IPS DF 4.7 (cell line): ENCODE data around the gene SPEM3.

Experiments
- DNase-seq: peaks from one replicate; pipeline ENCODE4 v3.0.0-alpha.2; 2013; ENCODE audit warnings: low spot score; ENCODE audit errors: extremely low read depth

SPEM3 gene

GRCh38 chr17:7421186-7421585 lies 7.5 kb upstream of the SPEM3 start:
- DNase-seq, result no peak

GRCh38 chr17:7423679-7424078 lies 5.0 kb upstream of the SPEM3 start:
- DNase-seq, result no peak

- DNase-seq, result no peak
These were observed 3.3 kb upstream of the SPEM3 start, which contains the start of gene SPEM2 for GRCh38 chr17:7425316-7425715. Gene SPEM2, plus strand, starts transcription at chr17:7425616. Its CDS starts 73 bp downstream, at chr17:7425689.

GRCh38 chr17:7425756-7426155 lies 2.9 kb upstream of the SPEM3 start:
- DNase-seq, result no peak

- DNase-seq, result no peak
These were observed 2.3 kb upstream of the SPEM3 start for GRCh38 chr17:7426203-7426863.

GRCh38 chr17:7426896-7427489 lies 1.7 kb upstream of the SPEM3 start:
- no peak for DNase-seq

GRCh38 chr17:7427549-7427948 lies 1.1 kb upstream of the SPEM3 start:
- no peak for DNase-seq

GRCh38 chr17:7429722-7430121 lies 1.1 kb downstream of the SPEM3 start:
- DNase-seq, result no peak

GRCh38 chr17:7431231-7431630 lies 2.6 kb downstream of the SPEM3 start:
- no peak for DNase-seq

GRCh38 chr17:7432296-7432695 lies 3.6 kb downstream of the SPEM3 start:
- no peak for DNase-seq

GRCh38 chr17:7435676-7436555 lies 7.3 kb downstream of the SPEM3 start:
- DNase-seq, result no peak

- peak; percentile 51 for DNase-seq
These were observed 8.1 kb downstream of the SPEM3 start for GRCh38 chr17:7436556-7437368.

GRCh38 chr17:7437369-7437863 lies 8.8 kb downstream of the SPEM3 start:
- DNase-seq, result no peak

- DNase-seq, result no peak
These were observed 9.4 kb downstream of the SPEM3 start for GRCh38 chr17:7437950-7438614.

- DNase-seq, result no peak
These were observed 10.2 kb downstream of the SPEM3 start for GRCh38 chr17:7438656-7439460.

GRCh38 chr17:7439462-7440112 lies 10.9 kb downstream of the SPEM3 start, which contains the start of gene FGF11:
Gene FGF11, plus strand, starts transcription at chr17:7439512. Its CDS starts 109 bp downstream, at chr17:7439621.
- no peak for DNase-seq

- no peak for DNase-seq
These were observed 11.6 kb downstream of the SPEM3 start for GRCh38 chr17:7440113-7440833.

GRCh38 chr17:7440834-7441195 lies 12.2 kb downstream of the SPEM3 start:
- DNase-seq, result no peak

- DNase-seq, result no peak
These were observed 12.6 kb downstream of the SPEM3 start for GRCh38 chr17:7441266-7441665.
